HG02678 (cell line): ENCODE results near the gene ATXN3.

Experiments
- ATAC-seq: cut with Tn5 transposase; IDR thresholded peaks from one replicate; pipeline ENCODE4 v1.9.1; 2021; ENCODE audit warnings: mild to moderate bottlenecking, moderate library complexity; ENCODE audit not compliant: unreplicated experiment

ATXN3 gene

DNA sequence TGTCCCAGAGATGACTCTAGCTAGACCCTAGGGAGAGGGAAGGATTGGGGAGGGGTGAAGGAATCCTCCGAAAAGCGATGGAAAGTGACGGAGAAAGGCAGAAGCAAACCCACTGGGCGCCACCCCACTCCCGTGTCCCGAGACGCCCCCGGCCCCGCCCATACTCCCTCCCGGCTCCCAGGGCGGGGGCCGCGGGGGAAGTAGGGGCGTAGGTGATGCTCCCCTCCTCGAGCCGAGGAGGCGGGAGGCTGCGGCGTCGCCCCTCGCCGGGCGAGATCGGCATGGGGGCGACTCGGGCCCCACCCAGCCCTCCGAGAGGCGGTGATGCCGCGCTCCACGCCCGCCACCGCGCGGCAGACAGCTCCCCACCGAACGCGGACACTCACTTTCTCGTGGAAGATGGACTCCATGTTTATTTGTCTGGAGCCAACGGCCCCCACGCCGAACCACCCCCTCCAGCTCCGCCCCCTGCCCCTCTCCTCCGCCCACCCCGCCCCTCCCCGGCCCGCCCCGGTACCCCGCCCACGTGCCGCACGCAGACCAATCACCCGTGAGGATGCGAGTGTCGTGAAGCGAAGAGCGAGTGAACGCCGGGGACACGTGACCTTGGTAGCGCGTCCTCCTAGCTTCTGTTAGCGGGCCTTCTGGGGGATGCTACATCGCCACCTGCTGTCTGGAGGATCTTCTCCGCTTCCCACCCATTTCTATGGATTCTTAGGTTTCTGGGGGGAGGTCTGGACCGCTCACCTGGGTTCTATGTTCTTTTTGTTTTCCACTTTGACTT, at the start of gene ATXN3:
Gene ATXN3, minus strand, starts transcription at position 440 of the 784 bp plus-strand sequence. Its CDS starts 30 bp downstream, at position 410.
- ATAC-seq = peak; percentile 88

DNA sequence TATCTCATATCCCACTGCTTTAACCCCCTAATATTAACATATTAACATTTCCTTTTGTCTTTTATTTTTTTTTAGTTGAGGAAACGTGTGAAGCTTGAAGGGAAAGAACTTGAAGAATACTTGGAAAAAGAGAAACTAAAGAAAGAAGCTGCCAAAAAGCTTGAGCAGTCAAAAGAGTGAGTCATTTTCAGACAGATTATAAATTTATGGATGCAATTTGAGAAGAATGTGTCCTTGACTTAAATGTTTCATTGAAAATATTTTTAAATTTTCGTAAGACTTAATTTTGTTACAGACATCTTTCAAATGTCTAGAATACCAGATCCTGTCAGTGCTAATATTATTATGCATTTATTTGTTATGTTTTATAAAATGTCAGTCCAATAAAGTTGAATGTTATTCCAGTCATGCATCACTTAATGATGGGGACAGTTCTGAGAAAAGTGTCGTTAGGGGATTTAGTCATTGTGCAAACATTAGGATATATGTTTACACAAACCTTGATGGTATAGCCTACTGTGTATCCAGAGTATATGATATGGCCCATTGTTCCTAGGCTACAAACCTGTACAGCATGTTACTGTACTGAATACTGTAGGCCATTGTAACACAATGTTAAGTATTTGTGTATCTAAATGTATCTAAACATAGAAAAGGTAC, 48.0 kb upstream of the ATXN3 start:
- ATAC-seq = no peak

DNA sequence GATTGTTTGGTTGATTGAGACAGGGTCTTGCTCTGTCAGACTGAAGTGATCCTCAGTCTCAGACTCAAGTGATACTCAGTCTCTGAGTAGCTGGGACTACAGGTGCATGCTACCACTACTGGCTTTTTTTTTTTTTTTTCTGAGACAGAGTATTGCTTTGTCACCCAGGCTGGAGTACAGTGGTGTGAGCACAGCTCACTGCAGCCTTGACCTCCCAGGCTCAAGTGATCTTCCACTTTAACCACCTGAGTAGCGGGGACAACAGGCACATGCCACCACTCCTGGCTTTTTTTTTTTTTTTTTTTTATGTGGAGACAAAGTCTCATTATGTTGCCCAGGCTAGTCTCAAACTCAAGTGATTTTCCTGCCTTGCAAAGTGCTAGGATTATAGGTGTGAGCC, 47.2 kb upstream of the ATXN3 start:
- ATAC-seq = no peak

DNA sequence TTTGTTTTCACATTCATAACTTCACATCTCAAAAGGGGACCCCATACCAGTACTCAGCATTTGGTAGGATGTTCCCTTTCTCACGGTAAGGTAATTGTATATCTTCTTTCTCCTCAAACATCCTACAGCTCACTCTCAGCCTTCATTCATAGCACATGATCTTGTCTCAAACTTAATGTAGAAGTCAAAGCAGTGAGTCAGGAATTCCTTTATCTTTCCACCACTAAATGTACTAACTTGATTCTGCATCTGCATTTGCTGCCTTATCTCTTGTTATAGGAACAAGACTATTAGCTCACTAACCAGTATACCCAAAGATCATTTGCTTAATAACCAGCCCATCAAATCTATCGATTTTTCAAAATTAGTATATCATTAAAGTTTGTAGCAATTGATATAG, 38.3 kb upstream of the ATXN3 start:
- no peak for ATAC-seq

DNA sequence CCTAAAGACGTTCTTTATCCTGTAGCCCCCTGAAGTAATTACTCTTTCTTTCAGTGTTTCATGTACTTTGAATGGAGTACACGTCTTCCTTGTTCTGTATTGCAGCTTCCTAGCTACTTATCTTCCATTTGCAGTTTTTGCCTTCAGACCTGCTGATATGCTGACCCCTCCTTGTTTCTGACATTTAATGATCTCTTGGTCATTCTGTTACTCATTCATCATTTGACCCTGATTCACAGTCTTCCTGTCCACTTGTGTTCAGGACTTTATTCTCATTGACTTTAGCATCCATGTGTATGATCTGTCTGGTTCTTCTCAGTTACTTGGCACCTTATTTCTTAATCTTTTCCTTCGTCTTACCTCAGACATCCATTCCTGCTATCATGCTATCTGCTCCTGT, 37.6 kb upstream of the ATXN3 start:
- ATAC-seq = no peak

DNA sequence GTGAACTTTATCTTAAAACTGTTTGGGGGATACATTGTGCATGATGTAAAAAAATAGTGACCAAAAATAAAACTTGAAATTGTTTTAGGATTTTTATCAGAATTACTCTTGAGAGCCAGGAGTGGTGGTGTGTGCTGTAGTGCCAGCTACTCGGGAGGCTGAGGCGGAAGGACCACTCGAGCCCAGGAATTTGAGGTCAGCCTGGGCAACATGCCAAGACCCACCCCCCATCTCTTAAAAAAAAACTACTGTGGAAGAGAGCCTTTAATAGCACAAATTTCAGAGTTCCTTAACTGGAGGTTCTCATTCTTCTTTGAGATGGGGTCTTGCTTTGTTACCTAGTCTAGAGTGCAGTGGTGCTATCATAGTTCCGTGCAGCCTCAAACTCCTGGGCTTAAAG, 36.9 kb upstream of the ATXN3 start:
- ATAC-seq = no peak

DNA sequence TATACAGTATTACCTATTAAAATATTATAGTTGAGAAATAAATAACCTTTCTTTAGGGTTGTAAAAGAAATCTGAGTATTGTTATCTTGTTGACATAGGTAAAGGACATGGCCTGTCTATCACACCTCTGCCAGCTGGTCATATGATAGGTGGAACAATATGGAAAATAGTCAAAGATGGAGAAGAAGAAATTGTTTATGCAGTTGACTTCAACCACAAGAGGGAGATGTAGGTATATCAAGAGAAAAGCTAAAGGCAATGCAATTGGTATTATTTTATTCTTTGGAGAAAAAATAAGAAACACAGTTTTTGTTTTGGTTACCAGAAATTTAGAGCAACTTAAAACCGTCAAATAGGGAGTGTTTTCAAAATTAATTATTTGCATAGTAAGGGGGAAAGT, 28.9 kb upstream of the ATXN3 start:
- ATAC-seq = no peak

DNA sequence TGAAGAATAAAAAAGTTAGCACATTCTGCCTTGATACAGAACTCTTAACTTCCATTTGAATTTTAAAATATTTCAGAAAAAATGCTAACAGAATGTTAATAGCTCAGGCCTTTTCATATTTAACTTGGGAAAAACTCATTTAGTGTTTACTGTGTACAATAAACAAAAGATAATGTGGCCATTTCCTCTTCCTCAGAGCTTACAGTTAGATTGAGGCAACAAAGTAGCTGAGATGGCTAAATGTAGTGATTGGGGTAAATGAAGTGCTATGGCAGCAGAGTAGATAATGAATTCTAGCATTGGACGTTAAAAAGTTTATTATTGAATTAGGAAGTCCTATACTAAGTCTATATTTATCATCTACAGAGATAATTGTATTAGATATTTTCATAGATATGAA, 28.1 kb upstream of the ATXN3 start:
- ATAC-seq = no peak

DNA sequence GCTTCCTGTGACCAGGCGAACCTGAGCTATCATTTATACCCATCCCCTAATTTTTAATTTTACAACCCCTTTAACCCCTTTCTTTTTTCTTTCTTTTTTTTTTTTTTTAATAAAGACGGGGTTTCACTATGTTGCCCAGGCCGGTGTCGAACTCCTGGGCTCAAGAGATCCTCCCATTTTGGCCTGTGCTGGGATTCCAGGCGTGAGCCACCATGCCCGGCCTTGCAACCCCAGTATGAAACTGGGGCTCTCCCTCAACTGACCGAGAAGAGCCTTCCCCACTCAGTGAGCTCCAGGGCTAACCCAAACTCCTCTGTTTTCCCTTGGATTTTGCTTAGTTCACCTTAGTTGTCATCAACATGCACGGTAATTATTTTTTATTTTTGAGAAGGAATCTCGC, 16.4 kb upstream of the ATXN3 start:
- ATAC-seq = no peak

DNA sequence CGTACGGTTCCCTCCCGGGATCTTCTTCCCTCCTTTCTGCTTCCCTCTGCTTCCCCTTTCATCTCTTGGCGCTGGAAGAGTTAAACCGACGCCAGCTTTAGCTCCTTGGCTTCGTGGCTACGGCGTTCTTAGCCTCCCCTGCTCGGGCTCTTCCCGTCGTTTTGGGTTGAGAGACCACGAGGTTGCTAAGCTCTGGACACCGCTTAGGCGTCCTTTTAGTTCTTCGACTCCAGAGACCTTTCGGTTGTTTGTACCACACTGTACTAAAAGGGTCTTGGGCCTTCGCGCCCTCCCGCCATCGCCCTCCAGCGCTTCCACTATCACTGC, 15.9 kb upstream of the ATXN3 start:
- peak; percentile 17 for ATAC-seq

DNA sequence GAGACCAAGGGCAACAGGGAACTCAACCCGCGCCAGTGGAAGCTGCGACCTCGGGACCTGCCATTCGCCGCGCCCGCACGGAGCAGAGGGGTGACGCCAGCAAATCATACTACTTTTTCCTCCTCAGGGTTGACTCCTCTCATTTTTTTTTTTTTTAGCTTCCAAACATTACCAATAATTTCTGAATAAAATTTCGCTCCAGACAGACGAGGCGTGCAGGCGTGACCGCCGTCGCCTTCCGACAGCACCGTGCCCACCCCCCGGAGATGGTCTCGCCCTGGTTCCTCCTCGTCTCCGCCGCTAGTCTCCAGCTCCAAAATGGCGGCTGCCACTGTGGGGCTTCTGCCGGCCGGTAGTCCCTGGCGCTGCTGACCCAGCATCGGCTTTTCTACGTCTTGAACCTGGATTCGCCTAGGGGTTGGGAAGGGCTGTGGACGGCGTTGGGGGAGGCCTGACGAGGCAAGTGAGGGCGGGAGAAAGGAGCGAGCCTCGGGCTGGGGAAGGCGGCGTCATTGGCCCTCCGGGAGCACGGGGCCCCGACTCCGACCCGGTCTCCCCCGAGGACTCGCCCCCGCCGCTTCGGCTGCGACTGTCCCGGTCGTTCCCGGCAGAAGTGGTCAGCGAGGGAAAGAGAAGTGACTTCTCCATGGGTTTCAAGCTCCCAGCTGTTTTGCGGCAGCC, 15.4 kb upstream of the ATXN3 start, which contains the start of the genes CPSF2 and NDUFB1:
Gene CPSF2, plus strand, starts transcription at position 300 of the 681 bp plus-strand sequence. CDS start 9,016 bp downstream, outside the sequence.
Gene NDUFB1, minus strand, starts transcription at position 37 of the 681 bp plus-strand sequence. CDS start 4,069 bp downstream, outside the sequence.
- ATAC-seq = peak; percentile 87

DNA sequence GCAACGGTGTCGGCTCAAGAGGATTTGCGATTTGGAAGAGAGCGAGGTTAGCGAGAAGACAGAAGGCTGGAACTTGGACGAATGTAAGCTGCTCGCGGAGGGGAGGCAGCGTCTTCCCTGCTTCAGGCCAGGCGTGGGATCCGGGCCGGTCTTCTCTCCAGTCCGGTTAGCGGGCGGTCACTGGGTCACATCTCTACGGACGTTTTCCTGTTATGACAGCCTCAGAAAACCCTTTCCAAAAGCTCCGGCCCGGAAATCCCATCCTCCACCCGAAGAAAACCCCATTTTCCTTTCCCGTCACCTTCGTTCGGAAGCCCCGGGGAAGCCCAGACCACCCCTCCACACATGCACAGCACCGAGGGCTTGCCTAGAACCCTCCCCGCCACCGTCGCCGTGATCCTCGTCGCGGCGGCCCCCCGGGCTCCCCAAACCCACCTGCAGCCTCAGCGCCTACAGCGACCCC, 14.9 kb upstream of the ATXN3 start:
- peak; percentile 25 for ATAC-seq

DNA sequence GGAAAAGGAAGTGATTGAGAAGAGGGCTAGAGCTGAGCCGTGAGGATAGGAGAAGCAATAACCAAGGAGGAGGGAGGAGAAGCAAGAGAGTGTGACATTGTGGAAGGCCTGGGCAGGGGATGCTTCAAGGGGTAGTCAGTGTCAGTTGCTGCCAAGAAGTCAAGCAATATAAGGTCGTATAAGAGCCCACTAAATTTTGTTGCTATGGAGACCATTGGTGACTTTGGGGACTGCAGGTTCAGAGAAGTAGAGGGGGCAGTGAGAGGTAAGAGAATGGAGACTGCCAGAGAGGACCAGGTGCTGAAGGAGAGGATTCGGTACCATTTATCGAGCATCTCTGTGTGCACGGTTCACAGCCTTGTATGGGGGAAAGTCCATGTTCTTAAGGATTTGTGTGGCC, 3.1 kb upstream of the ATXN3 start:
- no peak for ATAC-seq

DNA sequence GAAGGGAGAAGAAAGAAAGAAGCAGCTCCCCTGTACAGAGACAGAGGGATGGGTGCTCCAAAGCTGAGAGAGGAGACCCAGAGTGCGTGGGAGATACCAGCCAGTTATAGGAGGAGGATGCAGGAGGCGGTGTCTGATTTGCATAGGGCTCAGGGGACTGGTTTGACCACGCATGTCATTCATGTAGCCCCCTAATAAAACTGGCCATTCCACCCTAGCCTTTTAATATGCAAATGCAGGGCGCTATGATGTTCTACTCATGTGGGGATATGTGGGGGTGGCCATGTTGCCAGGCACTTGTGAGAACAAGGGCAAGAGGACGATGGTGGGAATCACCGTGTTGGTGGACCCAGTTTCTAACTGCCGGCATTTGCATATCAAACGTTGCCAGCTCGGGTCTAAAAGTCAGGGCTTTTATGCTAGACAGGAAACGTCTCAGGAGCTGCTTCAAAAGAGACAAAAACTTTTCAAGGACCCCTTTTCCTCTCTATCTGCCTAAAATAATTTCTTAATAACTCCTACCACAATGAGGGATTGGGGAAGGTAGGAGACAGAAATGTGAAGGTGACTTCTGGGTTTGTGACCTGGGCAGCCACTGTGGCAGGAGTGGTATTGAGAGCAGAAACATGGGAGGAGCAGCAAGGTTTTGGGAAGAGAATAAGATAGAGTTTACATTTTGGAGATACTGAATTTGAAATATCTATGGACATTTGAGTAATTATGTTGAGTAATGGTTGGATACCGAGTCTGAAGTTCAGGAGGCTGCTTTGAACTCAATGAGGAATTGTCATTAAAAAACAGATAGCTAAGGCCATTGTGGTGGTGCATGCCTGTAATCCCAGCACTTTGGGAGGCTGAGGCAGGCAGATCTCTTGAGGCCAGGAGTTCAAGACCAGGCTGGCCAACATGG, 2.2 kb upstream of the ATXN3 start:
- ATAC-seq = no peak

DNA sequence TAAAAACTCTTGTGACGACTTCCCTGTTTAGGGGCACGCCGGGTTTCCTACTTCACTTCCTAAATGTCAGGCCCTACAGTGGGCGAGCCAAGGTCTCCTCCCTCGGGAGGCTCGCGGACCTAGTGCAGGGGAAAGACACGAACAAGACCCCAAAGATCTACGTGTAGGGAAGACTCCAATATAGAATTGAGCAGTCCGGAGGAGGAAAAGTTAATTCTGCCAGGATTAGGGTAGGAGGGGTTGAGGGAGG, 564 bp downstream of the ATXN3 start:
- ATAC-seq = peak; percentile 11

DNA sequence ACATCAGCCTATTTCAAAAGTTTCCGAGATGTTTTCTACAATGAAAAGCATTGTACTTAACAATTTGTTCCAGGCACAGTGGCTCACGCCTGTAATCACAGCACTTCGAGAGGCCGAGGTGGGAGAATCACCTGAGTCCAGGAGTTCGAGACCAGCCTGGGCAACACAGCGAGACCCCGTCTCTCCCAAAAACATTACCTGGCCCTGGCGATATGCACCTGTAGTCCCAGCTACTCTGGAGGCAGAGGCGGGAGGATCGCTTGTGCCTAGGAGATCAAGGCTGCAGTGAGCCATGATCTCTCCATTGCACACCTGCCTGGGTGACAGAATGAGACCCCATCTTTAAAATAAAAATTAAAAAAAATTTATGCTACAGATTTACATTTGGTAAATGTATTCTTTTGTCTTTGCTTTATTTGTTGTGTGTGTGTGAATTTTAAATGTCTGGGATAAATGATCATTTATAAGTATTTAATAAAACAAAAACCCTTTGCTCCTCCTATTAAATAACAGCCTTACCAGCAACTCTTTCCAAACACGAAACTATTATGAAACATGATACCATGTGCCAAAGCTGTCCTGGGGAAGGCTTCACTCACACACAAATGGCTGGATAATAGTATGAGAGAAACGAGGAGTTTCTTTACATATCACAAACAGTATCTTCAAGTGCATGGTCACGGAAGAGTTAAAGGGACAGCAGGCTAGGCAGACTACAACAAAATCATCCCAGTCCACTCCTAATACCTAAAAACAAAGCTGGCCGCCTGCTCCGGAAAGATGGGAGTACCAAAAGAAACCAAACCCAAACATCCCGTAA, 1.1 kb downstream of the ATXN3 start:
- ATAC-seq = no peak

DNA sequence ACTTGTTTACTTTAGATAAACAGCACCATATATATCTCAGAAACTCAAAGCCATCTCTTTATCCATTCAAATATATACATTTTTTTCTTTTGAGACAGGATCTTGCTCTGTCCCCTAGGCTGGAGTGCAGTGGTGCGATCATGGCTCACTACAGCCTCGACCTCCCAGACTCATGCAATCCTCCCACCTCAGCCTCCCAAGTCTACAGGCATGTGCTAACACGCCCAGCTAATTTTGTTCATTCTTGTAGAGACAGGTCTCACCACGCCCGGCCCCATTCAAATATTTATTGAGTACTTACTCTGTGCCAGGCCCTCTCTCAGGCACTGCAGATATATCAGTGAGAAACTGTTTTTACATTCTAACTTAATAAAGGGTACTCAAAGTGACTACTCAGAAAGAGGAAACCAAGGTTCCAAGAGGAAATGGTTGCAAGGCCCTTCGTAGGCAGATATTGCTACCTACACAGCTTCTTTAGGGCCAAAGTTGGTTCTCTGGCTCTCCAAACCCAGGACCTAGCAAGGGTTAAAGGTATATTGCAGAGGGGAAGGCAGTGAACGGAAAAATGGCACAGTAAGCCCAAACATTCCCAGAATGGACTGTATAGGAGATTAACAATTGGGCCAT, 2.9 kb downstream of the ATXN3 start:
- no peak for ATAC-seq

DNA sequence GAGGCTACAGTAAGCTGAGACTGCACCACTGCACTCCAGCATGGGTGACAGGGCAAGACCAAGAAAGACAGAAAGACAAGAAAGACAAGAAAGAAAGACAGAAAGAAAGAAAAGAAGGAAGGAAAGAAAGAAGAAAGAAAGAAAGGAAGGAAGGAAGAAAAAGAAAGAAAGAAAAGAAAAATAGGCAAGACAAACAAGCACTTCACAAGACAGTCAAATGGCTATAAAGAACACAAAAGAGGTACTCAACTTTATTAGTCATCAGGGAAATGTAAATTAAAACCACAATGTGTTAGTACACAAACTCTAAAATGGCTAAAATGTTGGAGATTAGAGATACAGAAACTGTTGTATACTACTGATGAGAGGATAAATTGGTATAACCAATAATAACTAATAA, 6.6 kb downstream of the ATXN3 start:
- ATAC-seq = no peak

DNA sequence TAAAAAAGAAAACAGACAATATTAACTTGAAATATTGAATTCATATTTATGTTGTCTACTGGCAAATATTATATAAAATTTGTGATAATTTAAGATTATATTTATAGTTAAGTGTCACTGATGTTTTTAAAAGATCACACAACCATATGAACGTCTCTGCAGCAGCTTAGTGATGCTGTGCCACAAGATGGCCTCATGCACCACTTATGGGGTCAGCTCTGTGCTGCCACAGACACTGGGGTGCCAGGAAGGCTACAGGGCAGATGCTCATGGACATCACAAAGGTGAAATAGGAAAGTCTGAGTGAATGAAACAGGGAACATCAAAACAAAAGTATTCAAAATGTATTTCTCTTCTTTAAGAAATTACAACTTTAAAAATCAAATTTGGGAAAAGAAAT, 13.1 kb downstream of the ATXN3 start:
- ATAC-seq = no peak

DNA sequence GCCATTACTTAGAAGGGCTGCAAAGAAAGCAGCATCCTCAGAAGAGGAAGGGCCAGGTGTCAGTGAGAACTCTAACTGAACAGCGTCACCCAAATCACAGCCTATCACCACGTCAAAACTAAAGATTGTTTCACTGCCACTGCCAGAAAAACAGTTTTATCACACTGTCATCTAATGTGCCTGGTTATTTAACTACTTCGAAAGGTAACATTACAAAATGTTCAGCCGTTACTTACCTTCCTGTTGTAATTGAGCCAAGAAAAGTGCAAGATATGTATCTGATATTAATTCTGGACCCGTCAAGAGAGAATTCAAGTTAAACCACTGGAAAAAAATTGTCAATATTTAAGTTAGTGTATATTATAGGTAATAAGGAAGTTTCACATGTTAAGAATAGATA, 17.9 kb downstream of the ATXN3 start:
- ATAC-seq = no peak
